HepG2 (cell line): ENCODE results near the gene BCAS4. TPM values are rescaled to one million over a fixed set of nuclear protein-coding genes. Genes with fewer than 3 reads are reported as not detected.
"Not testable (repeated sequence)": the region's sequence is repeated elsewhere in the genome, so short reads cannot be mapped to it uniquely, and the experiment has no call there.

Source experiments
- ATAC-seq: fragments of 200-7000 bp; cut with Tn5 transposase; 3 replicates; pipeline ENCODE4 v1.9.1; 2020; ENCODE audit warnings: mild to moderate bottlenecking, moderate library complexity
- BruUV-seq: library from RNA; stranded (reverse); fragments of 400-500 nt; replicated peaks from 2 replicates; lab custom pipeline; 2021; lab: Mats Ljungman, UMichigan
- CTCF ChIA-PET: fragments of 300-600 bp; formaldehyde crosslinking; extraction: SDS; loops from one replicate; lab custom pipeline; 2021; ENCODE audit warnings: low total read pairs, inconsistent platforms, low intra/inter-chr PET ratio; lab: Yijun Ruan, JAX
- POLR2A ChIA-PET: fragments of 350-600 bp; sonication (Branson Sonifier 250); formaldehyde crosslinking; loops from one replicate; lab custom pipeline; 2020; ENCODE audit warnings: antibody characterized with exemption, inconsistent platforms; lab: Yijun Ruan, JAX
- DNase-seq: peaks from one replicate; pipeline ENCODE4 v3.0.0-alpha.2; 2015; ENCODE audit warnings: low spot score
- FAIRE-seq: peaks from 3 replicates; lab custom pipeline; 2011; peaks lifted over from hg19 to GRCh38; lab: Jason Lieb, UNC
- H2AFZ ChIP-seq: one replicate; pipeline ENCODE4 v1.6.1; 2011; ENCODE audit warnings: low read length, inconsistent platforms
- H3K27ac ChIP-seq: fragments of 300-600 bp; 3 replicates; pipeline ENCODE4 v1.8.0; 2011; ENCODE audit warnings: mixed run types, mild to moderate bottlenecking, mixed read lengths, low read length, inconsistent platforms; ENCODE audit not compliant: insufficient read depth; ENCODE audit errors: extremely low read length
- H3K27me3 ChIP-seq, 2 experiments: fragments of 200-600 bp in 1 of 2; 2 replicates in 1 of 2; 3 replicates in 1 of 2; pipeline versions ENCODE4 v1.6.0 to v1.8.0; 2011; ENCODE audit warnings: low read length in 2 of 2, mild to moderate bottlenecking in 2 of 2, moderate library complexity in 2 of 2, inconsistent platforms in 1 of 2; ENCODE audit not compliant: insufficient read depth in 2 of 2, control insufficient read depth in 1 of 2
- H3K36me3 ChIP-seq, 2 experiments: fragments of 200-600 bp in 1 of 2; replicated peaks in 1 of 2; 2 replicates in 1 of 2; 3 replicates in 1 of 2; pipeline versions ENCODE4 v1.5.1 to v1.8.0; 2011; ENCODE audit warnings: low read length in 2 of 2, inconsistent platforms in 1 of 2; ENCODE audit not compliant: insufficient read depth in 2 of 2, control insufficient read depth in 1 of 2
- H3K4me1 ChIP-seq: 2 replicates; pipeline ENCODE4 v1.5.1; 2012; ENCODE audit warnings: low read length, inconsistent platforms; ENCODE audit not compliant: insufficient read depth
- H3K4me2 ChIP-seq: 2 replicates; pipeline ENCODE4 v1.6.0; 2011; ENCODE audit warnings: low read depth, low read length, inconsistent platforms
- H3K4me3 ChIP-seq, 3 experiments: fragments of 200-600 bp in 1 of 3; sonication (generic), shearing (Covaris generic) in 1 of 3; replicated peaks in 1 of 3; 2 replicates each; pipeline ENCODE4 v1.5.1; 2011 to 2016; ENCODE audit warnings: low read length in 3 of 3, inconsistent platforms in 2 of 3, low read depth in 2 of 3, mild to moderate bottlenecking in 2 of 3, control low read depth in 1 of 3, mixed read lengths in 1 of 3; ENCODE audit not compliant: insufficient read depth in 1 of 3
- H3K79me2 ChIP-seq: one replicate; pipeline ENCODE4 v1.6.1; 2011; ENCODE audit warnings: low read length, inconsistent platforms; ENCODE audit not compliant: insufficient read depth
- H3K9ac ChIP-seq: 2 replicates; pipeline ENCODE4 v1.6.0; 2011; ENCODE audit warnings: mild to moderate bottlenecking, low read depth, low read length, inconsistent platforms; ENCODE audit not compliant: insufficient read depth
- H3K9me3 ChIP-seq: 2 replicates; pipeline ENCODE4 v1.5.1; 2012; ENCODE audit warnings: mild to moderate bottlenecking, low read length
- H4K20me1 ChIP-seq: 2 replicates; pipeline ENCODE4 v1.6.0; 2011; ENCODE audit warnings: inconsistent platforms, mild to moderate bottlenecking, low read length, moderate library complexity; ENCODE audit not compliant: insufficient read depth
- NRL ChIP-seq: sonication (generic); formaldehyde crosslinking; IDR thresholded peaks from 2 replicates; pipeline ENCODE4 v1.5.0; 2020; ENCODE audit warnings: missing genetic modification reagents, mild to moderate bottlenecking, moderate library complexity, borderline replicate concordance
- ZNF121 ChIP-seq: sonication (generic); formaldehyde crosslinking; IDR thresholded peaks from 2 replicates; pipeline ENCODE4 v1.5.0; 2020; ENCODE audit warnings: mild to moderate bottlenecking, missing genetic modification reagents
- ZNF543 ChIP-seq: sonication (generic); formaldehyde crosslinking; IDR thresholded peaks from 2 replicates; pipeline ENCODE4 v1.4.0; 2020; ENCODE audit warnings: mild to moderate bottlenecking, missing genetic modification reagents
- WGBS: methylation state at CpG from one replicate; pipeline ENCODE4 v1.1.6; 2017; ENCODE audit warnings: low lambda C conversion rate; 5-methylcytosine and 5-hydroxymethylcytosine counted together
- in situ Hi-C: cut with HindIII; loops from 2 replicates; pipeline ENCODE4 v1.10.0; 2017; ENCODE audit warnings: low pct_unique_long_range_greater_than_20kb; ENCODE audit not compliant: extremely low pct_ligation_motif_present
- intact Hi-C: fragments of 100-400 bp; cut with micrococcal nuclease; formaldehyde crosslinking; loops from one replicate; pipeline ENCODE4 v1.10.0; 2022; ENCODE audit not compliant: unreplicated experiment
- polyA plus RNA-seq, 8 experiments: library from polyadenylated mRNA; depleted of rRNA in 3 of 8; stranded (reverse) in 7 of 8; unstranded in 1 of 8; fragments of >200 nt; fragmentation: Illumina TruSeq in 4 of 8; extraction: Trizol in 4 of 8; gene quantifications; 2 replicates each; pipeline versions ENCODE4 v1.2.1 to v1.2.3, GENCODE V29; 2011 to 2016; ENCODE audit warnings: low read depth in 4 of 8, missing spikeins in 1 of 8, mixed read lengths in 1 of 8; ENCODE audit not compliant: insufficient read depth in 1 of 8
- total RNA-seq, 5 experiments: library from RNA; depleted of rRNA; stranded (reverse); fragments of >200 nt; fragmentation: Illumina TruSeq; extraction: Trizol; gene quantifications; 2 replicates each; pipeline ENCODE4 v1.2.3, GENCODE V29; 2016; ENCODE audit warnings: low read depth in 1 of 5

The BCAS4 gene
- total and polyA plus RNA-seq, 2 of the 13 experiments (the other 11 are each of a cell fraction or from before 2014, with no cell fraction given) = 7.2 to 8.0 TPM

GRCh38 chr20:50800986-50801746 is 6.3 kb downstream of the BCAS4 start:
- 80% methylated on average over 13 of the region's 13 CpGs for WGBS
- H2AFZ ChIP-seq, DNase-seq, H3K4me3 ChIP-seq, H3K27ac ChIP-seq, H3K79me2 ChIP-seq, H3K4me2 ChIP-seq, intact Hi-C loops, ATAC-seq, CTCF ChIA-PET, FAIRE-seq, H3K27me3 ChIP-seq, in situ Hi-C loops, BruUV-seq, H4K20me1 ChIP-seq, H3K9ac ChIP-seq, H3K9me3 ChIP-seq, H3K36me3 ChIP-seq: not testable (repeated sequence)
- POLR2A ChIA-PET = interaction anchor here (1.6 kb wide), 1 partner anchor 17 kb away, joined by 4 read pairs; no protein-coding TSS in a partner anchor
- H3K4me1 ChIP-seq = peaks cover 16% of the 10 kb centered on the region
- TF ChIP-seq NRL (CRISPR knock-in tag) (0 out of 2 replicates have a peak, but pooled peaks have one; percentile 20), ZNF121 (CRISPR knock-in tag) (peak; percentile 62)

- intact Hi-C loops = no loop called here
- Histone ChIP-seq H3K27me3 (no peaks in the 10 kb centered on the region), H3K27ac (no peak overlapping the region), H4K20me1 (no peaks in the 10 kb centered on the region), H3K4me2 (no peak overlapping the region), H2AFZ (no peak overlapping the region), H3K4me3 (no peak overlapping the region), H3K36me3 (no peaks in the 10 kb centered on the region), H3K4me1 (peaks cover 16% of the 10 kb centered on the region), H3K79me2 (no peaks in the 10 kb centered on the region), H3K9ac (no peak overlapping the region), H3K9me3 (no peaks in the 10 kb centered on the region)
- 0 out of 2 replicates have a peak, but pooled peaks have one; percentile 3 for TF ChIP-seq NRL (CRISPR knock-in tag)
- TF ChIP-seq ZNF543 (CRISPR knock-in tag) = no peak
- no TSS peak for BruUV-seq
- POLR2A ChIA-PET = interaction anchor here (1.6 kb wide), 1 partner anchor 17 kb away, joined by 4 read pairs; no protein-coding TSS in a partner anchor
- DNase-seq (no peak), ATAC-seq (no peak; the same call in 2 of the 3 replicates), FAIRE-seq (no peak)
- CTCF ChIA-PET = no interaction called here
- WGBS = 73% methylated on average over 5 of the region's 5 CpGs
- in situ Hi-C loops = no loop called here
Measured at GRCh38 chr20:50801747-50802125, 6.9 kb downstream of the BCAS4 start.
